ENCODE data around the gene RPTOR. TPM values are rescaled to one million over a fixed set of nuclear protein-coding genes. Genes with fewer than 3 reads are reported as not detected.
A peak's percentile ranks its signal among the peaks of the same experiment; 100 is the strongest.

The RPTOR gene
- total and polyA plus RNA-seq, 2 donors (not counting 3 experiments of a cell fraction or from before 2014, with no cell fraction given): 10.7 to 41.8 TPM

GRCh38 chr17:80889231-80890195 lies 344.9 kb downstream of the RPTOR start:
- Histone ChIP-seq H3K9me1 (replicated peaks; ENCODE audit: control insufficient read depth, extremely low read depth, insufficient read depth, low read length) (no peaks in the 10 kb centered on the region), H3K9ac (replicated peaks; ENCODE audit: extremely low read depth, insufficient read depth, low read length) (no peak overlapping the region), H3K9me3 (replicated peaks; ENCODE audit: control insufficient read depth, insufficient read depth, low read length) (no peaks in the 10 kb centered on the region), H3K27ac (ENCODE audit: insufficient read depth, low read depth, low read length) (no peak overlapping the region), H3K27me3 (ENCODE audit: control insufficient read depth in 2 of 2, insufficient read depth in 2 of 2, low read length in 2 of 2) (no peaks in the 10 kb centered on the region), H3K4me2 (ENCODE audit: insufficient read depth, low read length) (no peak overlapping the region), H3K4me1 (ENCODE audit: control insufficient read depth, extremely low read depth, insufficient read depth, low read length) (peaks cover 28% of the 10 kb centered on the region), H3K79me2 (ENCODE audit: control insufficient read depth, insufficient read depth, low read length) (no peaks in the 10 kb centered on the region), H3K4me3 (replicated peaks in 1 of 3; ENCODE audit: insufficient read depth in 1 of 3, low read depth in 1 of 3, low read length in 3 of 3) (no peak overlapping the region), H4K20me1 (replicated peaks; ENCODE audit: control insufficient read depth, extremely low read depth, insufficient read depth, low read length) (no peaks in the 10 kb centered on the region), H3K36me3 (ENCODE audit: control insufficient read depth in 2 of 2, extremely low read depth in 1 of 2, insufficient read depth in 2 of 2, low read length in 2 of 2) (peaks cover 0 to 7% of the 10 kb centered on the region in 2 experiments), H2AFZ (ENCODE audit: low read depth, low read length) (no peak overlapping the region)
- CTCF ChIA-PET: interaction anchor here (1.1 to 1.2 kb wide), 2 partner anchors 10 to 39 kb away, joined by 5 to 9 read pairs; no protein-coding TSS in a partner anchor
- TF ChIP-seq POLR2A (IDR thresholded peaks at IDR 0.05; ENCODE audit: low read depth, low read length): no peak
- TF ChIP-seq, protein P1, sequence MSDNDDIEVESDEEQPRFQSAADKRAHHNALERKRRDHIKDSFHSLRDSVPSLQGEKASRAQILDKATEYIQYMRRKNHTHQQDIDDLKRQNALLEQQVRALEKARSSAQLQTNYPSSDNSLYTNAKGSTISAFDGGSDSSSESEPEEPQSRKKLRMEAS (IDR thresholded peaks at IDR 0.05; ENCODE audit: insufficient read depth, insufficient read length): no peak
- no TSS peak for BruUV-seq (replicated peaks)
- intact Hi-C loops (cut with micrococcal nuclease): no loop called here
- POLR2A ChIA-PET: no interaction called here
- FAIRE-seq: no peak
- DNase-seq (ENCODE audit: low read depth, low spot score): no peak
- dilution Hi-C loops (cut with MboI; ENCODE audit: extremely low pct_ligation_motif_present, low sequenced_read_pairs): no loop called here

GRCh38 chr17:80890196-80890920 lies 345.7 kb downstream of the RPTOR start:
- H3K36me3 ChIP-seq (ENCODE audit: control insufficient read depth in 2 of 2, extremely low read depth in 1 of 2, insufficient read depth in 2 of 2, low read length in 2 of 2): peaks cover 0 to 3% of the 10 kb centered on the region in 2 experiments
- H3K4me1 ChIP-seq (ENCODE audit: control insufficient read depth, extremely low read depth, insufficient read depth, low read length): peaks cover 28% of the 10 kb centered on the region
- FAIRE-seq (no peak), DNase-seq (ENCODE audit: low read depth, low spot score) (no peak)
- H3K27ac ChIP-seq (ENCODE audit: insufficient read depth, low read depth, low read length): peak overlapping the region; percentile 79
- H3K9me3 ChIP-seq (replicated peaks; ENCODE audit: control insufficient read depth, insufficient read depth, low read length): no peaks in the 10 kb centered on the region
- intact Hi-C loops (cut with micrococcal nuclease): no loop called here
- CTCF ChIA-PET: interaction anchor here (1.1 to 1.2 kb wide), 2 partner anchors 9 to 38 kb away, joined by 5 to 9 read pairs; no protein-coding TSS in a partner anchor
- dilution Hi-C loops (cut with MboI; ENCODE audit: extremely low pct_ligation_motif_present, low sequenced_read_pairs): no loop called here
- POLR2A ChIA-PET: no interaction called here
- H3K4me2 ChIP-seq (ENCODE audit: insufficient read depth, low read length): no peak overlapping the region
- no TSS peak for BruUV-seq (replicated peaks)
- H3K27me3 ChIP-seq (ENCODE audit: control insufficient read depth in 2 of 2, insufficient read depth in 2 of 2, low read length in 2 of 2): no peaks in the 10 kb centered on the region
- no peak overlapping the region for H3K4me3 ChIP-seq (replicated peaks in 1 of 3; ENCODE audit: insufficient read depth in 1 of 3, low read depth in 1 of 3, low read length in 3 of 3)
- no peak overlapping the region for H2AFZ ChIP-seq (ENCODE audit: low read depth, low read length)
- peak overlapping the region; percentile 0 for H3K9ac ChIP-seq (replicated peaks; ENCODE audit: extremely low read depth, insufficient read depth, low read length)
- no peaks in the 10 kb centered on the region for H4K20me1 ChIP-seq (replicated peaks; ENCODE audit: control insufficient read depth, extremely low read depth, insufficient read depth, low read length)
- H3K9me1 ChIP-seq (replicated peaks; ENCODE audit: control insufficient read depth, extremely low read depth, insufficient read depth, low read length): no peaks in the 10 kb centered on the region
- TF ChIP-seq POLR2AphosphoS5 (IDR thresholded peaks at IDR 0.05; ENCODE audit: insufficient read depth, low read depth, low read length): no peak
- TF ChIP-seq, protein P1 (IDR thresholded peaks at IDR 0.05; ENCODE audit: insufficient read depth, insufficient read length): no peak
- TF ChIP-seq FOS (IDR thresholded peaks at IDR 0.05; ENCODE audit: borderline replicate concordance, insufficient read depth, low read length): no peak
- no peak for TF ChIP-seq EZH2 (IDR thresholded peaks at IDR 0.05; ENCODE audit: borderline replicate concordance, low read depth, low read length, severe bottlenecking)
- no peak for TF ChIP-seq MYC (IDR thresholded peaks at IDR 0.05; ENCODE audit: low read depth, low read length)
- no peak for TF ChIP-seq JUN (IDR thresholded peaks at IDR 0.05; ENCODE audit: borderline replicate concordance, insufficient read depth, insufficient read length, low read depth)
- TF ChIP-seq GATA2 (IDR thresholded peaks at IDR 0.05; ENCODE audit: insufficient read depth, insufficient read length, low read depth, low read length): no peak
- TF ChIP-seq CTCF (IDR thresholded peaks at IDR 0.05; ENCODE audit: extremely low read depth in 1 of 2, insufficient read depth in 1 of 2, low read depth in 1 of 2, low read length in 2 of 2): no peak
- TF ChIP-seq POLR2A (IDR thresholded peaks at IDR 0.05; ENCODE audit: low read depth, low read length): no peak
- no peaks in the 10 kb centered on the region for H3K79me2 ChIP-seq (ENCODE audit: control insufficient read depth, insufficient read depth, low read length)

Measured in endothelial cell of umbilical vein (primary cell).